ENCODE measurements around the gene SNRNP200. TPM values are rescaled to one million over a fixed set of nuclear protein-coding genes. Genes with fewer than 3 reads are reported as not detected.
A peak's percentile ranks its signal among the peaks of the same experiment; 100 is the strongest.

Gene SNRNP200
- total RNA-seq, 2 donors from 2014 or later = 90.4 to 127 TPM

- Histone ChIP-seq H3K9me3 (no peaks in the 10 kb centered on the region), H3K27me3 (no peaks in the 10 kb centered on the region), H3K4me1 (peaks cover 2% of the 10 kb centered on the region), H3K36me3 (no peaks in the 10 kb centered on the region), H3K27ac (no peak overlapping the region), H3K4me3 (no peak overlapping the region), H3K9ac (ENCODE audit: low read depth in 2 of 2, low read length in 2 of 2) (no peak overlapping the region)
- intact Hi-C loops (cut with DNase I) = no loop called here
- TF ChIP-seq, protein P1, sequence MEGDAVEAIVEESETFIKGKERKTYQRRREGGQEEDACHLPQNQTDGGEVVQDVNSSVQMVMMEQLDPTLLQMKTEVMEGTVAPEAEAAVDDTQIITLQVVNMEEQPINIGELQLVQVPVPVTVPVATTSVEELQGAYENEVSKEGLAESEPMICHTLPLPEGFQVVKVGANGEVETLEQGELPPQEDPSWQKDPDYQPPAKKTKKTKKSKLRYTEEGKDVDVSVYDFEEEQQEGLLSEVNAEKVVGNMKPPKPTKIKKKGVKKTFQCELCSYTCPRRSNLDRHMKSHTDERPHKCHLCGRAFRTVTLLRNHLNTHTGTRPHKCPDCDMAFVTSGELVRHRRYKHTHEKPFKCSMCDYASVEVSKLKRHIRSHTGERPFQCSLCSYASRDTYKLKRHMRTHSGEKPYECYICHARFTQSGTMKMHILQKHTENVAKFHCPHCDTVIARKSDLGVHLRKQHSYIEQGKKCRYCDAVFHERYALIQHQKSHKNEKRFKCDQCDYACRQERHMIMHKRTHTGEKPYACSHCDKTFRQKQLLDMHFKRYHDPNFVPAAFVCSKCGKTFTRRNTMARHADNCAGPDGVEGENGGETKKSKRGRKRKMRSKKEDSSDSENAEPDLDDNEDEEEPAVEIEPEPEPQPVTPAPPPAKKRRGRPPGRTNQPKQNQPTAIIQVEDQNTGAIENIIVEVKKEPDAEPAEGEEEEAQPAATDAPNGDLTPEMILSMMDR (IDR thresholded peaks at IDR 0.05) = no peak
- DNase-seq = no peak
These were observed 24.5 kb upstream of the SNRNP200 start for GRCh38 chr2:96329874-96330273.

DNA sequence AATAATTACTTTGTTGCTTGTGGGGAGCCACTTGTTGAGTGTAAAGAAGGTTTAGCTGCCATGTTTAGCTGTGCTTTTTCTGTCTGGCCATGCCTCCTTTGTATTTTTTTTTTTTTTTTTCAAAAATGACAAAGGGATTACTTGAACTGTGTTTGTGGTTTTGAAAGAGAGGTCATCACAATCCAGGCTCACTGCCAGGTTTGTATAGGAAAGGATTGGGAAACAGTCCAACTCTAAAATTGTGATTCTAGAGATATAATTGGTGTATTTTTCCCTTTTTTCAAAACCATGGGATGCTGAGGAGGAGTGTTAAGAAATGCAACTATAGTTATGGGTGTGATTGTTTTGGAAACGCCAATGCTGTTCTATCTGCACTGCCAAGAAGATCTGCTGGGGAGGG, 24.1 kb upstream of the SNRNP200 start:
- intact Hi-C loops (cut with DNase I) = no loop called here
- no peak overlapping the region for H3K9ac ChIP-seq (ENCODE audit: low read depth in 2 of 2, low read length in 2 of 2)
- H3K4me1 ChIP-seq = no peaks in the 10 kb centered on the region
- H3K27ac ChIP-seq = no peak overlapping the region
- no peak for DNase-seq
- no peak overlapping the region for H3K4me3 ChIP-seq
- H3K36me3 ChIP-seq = no peaks in the 10 kb centered on the region
- H3K27me3 ChIP-seq = no peaks in the 10 kb centered on the region
- TF ChIP-seq, protein P1 (IDR thresholded peaks at IDR 0.05) = no peak
- no peaks in the 10 kb centered on the region for H3K9me3 ChIP-seq

GRCh38 chr2:96326990-96327820, 21.9 kb upstream of the SNRNP200 start:
- Histone ChIP-seq H3K9ac (ENCODE audit: low read depth in 2 of 2, low read length in 2 of 2) (no peak overlapping the region), H3K36me3 (no peaks in the 10 kb centered on the region), H3K4me3 (no peak overlapping the region), H3K4me1 (no peaks in the 10 kb centered on the region), H3K27me3 (no peaks in the 10 kb centered on the region), H3K27ac (no peak overlapping the region), H3K9me3 (no peaks in the 10 kb centered on the region)
- TF ChIP-seq, protein P1 (IDR thresholded peaks at IDR 0.05) = no peak
- no peak for DNase-seq
- intact Hi-C loops (cut with DNase I) = no loop called here

- no peak overlapping the region for H3K9ac ChIP-seq (ENCODE audit: low read depth in 2 of 2, low read length in 2 of 2)
- TF ChIP-seq, protein P1 (IDR thresholded peaks at IDR 0.05) = no peak
- no peak overlapping the region for H3K4me3 ChIP-seq
- DNase-seq = no peak
- no peaks in the 10 kb centered on the region for H3K4me1 ChIP-seq
- intact Hi-C loops (cut with DNase I) = no loop called here
- no peak overlapping the region for H3K27ac ChIP-seq
- H3K36me3 ChIP-seq = no peaks in the 10 kb centered on the region
- no peaks in the 10 kb centered on the region for H3K27me3 ChIP-seq
- H3K9me3 ChIP-seq = no peaks in the 10 kb centered on the region
These were observed 21.2 kb upstream of the SNRNP200 start for GRCh38 chr2:96326564-96326963.

- intact Hi-C loops (cut with DNase I) = no loop called here
- Histone ChIP-seq H3K4me3 (peak overlapping the region; percentile 51), H3K36me3 (no peaks in the 10 kb centered on the region), H3K9me3 (no peaks in the 10 kb centered on the region), H3K27ac (no peak overlapping the region), H3K4me1 (no peaks in the 10 kb centered on the region), H3K27me3 (peaks cover 5% of the 10 kb centered on the region), H3K9ac (ENCODE audit: low read depth in 2 of 2, low read length in 2 of 2) (peak overlapping the region; percentile 68 to 79)
- TF ChIP-seq, protein P1 (IDR thresholded peaks at IDR 0.05) = no peak
- no peak for DNase-seq
These were observed 20.5 kb upstream of the SNRNP200 start for GRCh38 chr2:96325884-96326255.

Data from colonic mucosa (tissue), 4 donors.